H1 (cell line): Measurements from ENCODE around the gene ALK. TPM values are rescaled to one million over a fixed set of nuclear protein-coding genes. Genes with fewer than 3 reads are reported as not detected.

ENCODE experiments used
- CTCF ChIA-PET: fragments of 300-600 bp; sonication (Branson Sonifier 250); formaldehyde crosslinking; loops from one replicate; lab custom pipeline; 2021; ENCODE audit not compliant: partially characterized antibody; lab: Charles Lee
- POLR2A ChIA-PET: fragments of 300-600 bp; sonication (Branson Sonifier 250); formaldehyde crosslinking; loops from one replicate; lab custom pipeline; 2021; ENCODE audit warnings: inconsistent platforms; ENCODE audit not compliant: partially characterized antibody; lab: Charles Lee
- DNase-seq, 2 experiments: peaks; one replicate each; pipeline versions ENCODE4 v3.0.0 to v3.0.0-alpha.2; 2010 to 2022; ENCODE audit warnings: low spot score in 2 of 2, low read depth in 1 of 2, mixed read lengths in 1 of 2
- FAIRE-seq: peaks from 2 replicates; lab custom pipeline; 2011; peaks lifted over from hg19 to GRCh38; lab: Jason Lieb, UNC
- H2AFZ ChIP-seq: 2 replicates; pipeline ENCODE4 v1.8.1; 2012; ENCODE audit warnings: low read length, inconsistent platforms
- H2AK5ac ChIP-seq: 2 replicates; pipeline ENCODE4 v1.6.1; 2013; ENCODE audit warnings: low read depth, low read length
- H2BK120ac ChIP-seq: replicated peaks from 2 replicates; pipeline ENCODE3; 2013; ENCODE audit warnings: low read depth, low read length, inconsistent platforms
- H2BK12ac ChIP-seq: 2 replicates; pipeline ENCODE4 v1.6.1; 2013; ENCODE audit warnings: low read depth, low read length
- H2BK15ac ChIP-seq: 2 replicates; pipeline ENCODE4 v1.6.1; 2013; ENCODE audit warnings: low read length
- H2BK20ac ChIP-seq: 2 replicates; pipeline ENCODE4 v1.6.1; 2013; ENCODE audit warnings: low read length
- H2BK5ac ChIP-seq: 2 replicates; pipeline ENCODE4 v1.6.1; 2013; ENCODE audit warnings: low read depth, low read length
- H3K14ac ChIP-seq: 2 replicates; pipeline ENCODE4 v1.6.1; 2013; ENCODE audit warnings: inconsistent platforms; ENCODE audit not compliant: insufficient read length
- H3K18ac ChIP-seq: 2 replicates; pipeline ENCODE4 v1.6.1; 2013; ENCODE audit warnings: low read length; ENCODE audit errors: extremely low read depth
- H3K23ac ChIP-seq: 2 replicates; pipeline ENCODE4 v1.6.1; 2013; ENCODE audit warnings: inconsistent platforms; ENCODE audit not compliant: insufficient read length
- H3K23me2 ChIP-seq: 2 replicates; pipeline ENCODE4 v1.6.1; 2013; ENCODE audit warnings: low read depth, low read length
- H3K27ac ChIP-seq: 2 replicates; pipeline ENCODE4 v1.6.1; 2011; ENCODE audit warnings: low read depth, low read length, inconsistent platforms
- H3K27me3 ChIP-seq, 4 experiments: replicated peaks in 1 of 4; 1 replicate in 1 of 4; 2 replicates in 3 of 4; pipeline versions ENCODE4 v1.6.1 to v1.8.1; 2011 to 2013; ENCODE audit warnings: low read length in 3 of 4, mild to moderate bottlenecking in 3 of 4, inconsistent platforms in 2 of 4, mixed read lengths in 2 of 4, moderate library complexity in 1 of 4; ENCODE audit not compliant: control insufficient read depth in 3 of 4, insufficient read depth in 3 of 4; ENCODE audit errors: extremely low read depth in 1 of 4
- H3K36me3 ChIP-seq, 4 experiments: 2 replicates each; pipeline versions ENCODE4 v1.6.1 to v1.8.1; 2011 to 2013; ENCODE audit warnings: mild to moderate bottlenecking in 4 of 4, low read length in 3 of 4, moderate library complexity in 2 of 4, control low read depth in 1 of 4, inconsistent platforms in 1 of 4; ENCODE audit not compliant: insufficient read depth in 4 of 4, control insufficient read depth in 2 of 4
- H3K4ac ChIP-seq: replicated peaks from 2 replicates; pipeline ENCODE3; 2013; ENCODE audit warnings: low read length, low read depth, mixed read lengths, inconsistent platforms; ENCODE audit not compliant: insufficient read length
- H3K4me1 ChIP-seq, 4 experiments: replicated peaks in 1 of 4; 1 replicate in 1 of 4; 2 replicates in 3 of 4; pipeline versions ENCODE4 v1.6.1 to v1.8.1; 2011 to 2013; ENCODE audit warnings: low read length in 3 of 4, inconsistent platforms in 2 of 4, mixed read lengths in 1 of 4; ENCODE audit not compliant: insufficient read depth in 4 of 4, control insufficient read depth in 3 of 4
- H3K4me2 ChIP-seq, 2 experiments: 2 replicates each; pipeline versions ENCODE4 v1.6.1 to v1.8.1; 2011 to 2013; ENCODE audit warnings: low read depth in 2 of 2, low read length in 2 of 2, control low read depth in 1 of 2, inconsistent platforms in 1 of 2, mild to moderate bottlenecking in 1 of 2; ENCODE audit not compliant: insufficient read depth in 1 of 2
- H3K4me3 ChIP-seq, 4 experiments: fragments of 200-600, 300-600 bp in 1 of 4; sonication (generic), shearing (Covaris generic), sonication (Bioruptor Twin) in 1 of 4; 2 replicates each; pipeline versions ENCODE4 v1.5.1 to v1.8.1; 2011 to 2016; ENCODE audit warnings: low read length in 4 of 4, low read depth in 3 of 4, control low read depth in 2 of 4, inconsistent platforms in 2 of 4, mild to moderate bottlenecking in 2 of 4, mixed read lengths in 1 of 4, moderate library complexity in 1 of 4; ENCODE audit not compliant: insufficient read depth in 2 of 4; ENCODE audit errors: extremely low read depth in 1 of 4
- H3K56ac ChIP-seq: replicated peaks from 2 replicates; pipeline ENCODE3; 2013; ENCODE audit warnings: low read depth, mild to moderate bottlenecking, mixed read lengths, low read length, inconsistent platforms; ENCODE audit not compliant: insufficient read length
- H3K79me1 ChIP-seq: 2 replicates; pipeline ENCODE4 v1.6.1; 2013; ENCODE audit warnings: low read depth, low read length, control low read depth
- H3K79me2 ChIP-seq, 2 experiments: 2 replicates each; pipeline versions ENCODE4 v1.6.1 to v1.8.1; 2012 to 2013; ENCODE audit warnings: low read length in 2 of 2, mild to moderate bottlenecking in 2 of 2, inconsistent platforms in 1 of 2; ENCODE audit not compliant: insufficient read depth in 2 of 2, control insufficient read depth in 1 of 2
- H3K9ac ChIP-seq, 4 experiments: replicated peaks in 1 of 4; 1 replicate in 1 of 4; 2 replicates in 3 of 4; pipeline versions ENCODE4 v1.6.1 to v1.8.1; 2011 to 2013; ENCODE audit warnings: low read depth in 3 of 4, low read length in 3 of 4, control low read depth in 2 of 4, mild to moderate bottlenecking in 2 of 4, moderate library complexity in 2 of 4, inconsistent platforms in 1 of 4; ENCODE audit errors: extremely low read depth in 1 of 4
- H3K9me3 ChIP-seq, 2 experiments: 2 replicates each; pipeline versions ENCODE4 v1.6.1 to v1.8.1; 2012 to 2013; ENCODE audit warnings: mild to moderate bottlenecking in 2 of 2, moderate library complexity in 2 of 2, control low read depth in 1 of 2, inconsistent platforms in 1 of 2, low read depth in 1 of 2, low read length in 1 of 2, mixed read lengths in 1 of 2; ENCODE audit not compliant: insufficient read depth in 2 of 2
- H4K20me1 ChIP-seq, 2 experiments: replicated peaks in 1 of 2; 2 replicates each; pipeline versions ENCODE3 to v1.8.1; 2011 to 2013; ENCODE audit warnings: inconsistent platforms in 2 of 2, low read length in 2 of 2, mild to moderate bottlenecking in 1 of 2; ENCODE audit not compliant: insufficient read depth in 2 of 2, control insufficient read depth in 1 of 2
- H4K5ac ChIP-seq: 2 replicates; pipeline ENCODE4 v1.6.1; 2013; ENCODE audit warnings: low read length, low read depth, mixed read lengths, inconsistent platforms; ENCODE audit not compliant: insufficient read length
- H4K8ac ChIP-seq: 2 replicates; pipeline ENCODE4 v1.8.0; 2013; ENCODE audit warnings: mild to moderate bottlenecking, moderate library complexity, low read length, inconsistent platforms; ENCODE audit not compliant: insufficient read depth; ENCODE audit errors: extremely low read depth
- H4K91ac ChIP-seq: replicated peaks from 2 replicates; pipeline ENCODE3; 2013; ENCODE audit warnings: low read length, mixed read lengths, inconsistent platforms; ENCODE audit not compliant: insufficient read length
- CREB1 ChIP-seq: IDR thresholded peaks from 2 replicates; pipeline ENCODE4 v1.6.1; 2012; ENCODE audit warnings: inconsistent platforms
- KDM5A ChIP-seq: fragments of 200-600 bp; IDR thresholded peaks from 2 replicates; pipeline ENCODE4 v1.7.1; 2012; ENCODE audit warnings: mild to moderate bottlenecking, low read length, inconsistent platforms, mixed read lengths
- RFX5 ChIP-seq: IDR thresholded peaks from 2 replicates; pipeline ENCODE4 v1.6.1; 2011; ENCODE audit warnings: low read depth, low read length, improper control_type of control experiment, borderline replicate concordance
- SP1 ChIP-seq: IDR thresholded peaks from 2 replicates; pipeline ENCODE4 v1.6.1; 2011; ENCODE audit warnings: low read depth, low read length
- TAF1 ChIP-seq: IDR thresholded peaks from 2 replicates; pipeline ENCODE4 v1.6.1; 2011; ENCODE audit warnings: mild to moderate bottlenecking, low read depth, low read length
- WGBS, 2 experiments: shearing (Covaris generic) in 1 of 2; methylation state at CpG; one replicate each; pipeline versions ENCODE4 v1.1.6 to v1.1.7; 2013 to 2015; ENCODE audit warnings: low lambda C conversion rate in 2 of 2, mixed read lengths in 2 of 2, inconsistent platforms in 1 of 2, low coverage in 1 of 2, missing lambda C conversion rate in 1 of 2; ENCODE audit not compliant: insufficient replicate concordance in 2 of 2, insufficient coverage in 1 of 2, insufficient read length in 1 of 2; ENCODE audit errors: extremely low coverage in 1 of 2, missing lambda C conversion rate in 1 of 2; 5-methylcytosine and 5-hydroxymethylcytosine counted together
- polyA plus RNA-seq, 7 experiments: library from polyadenylated mRNA; depleted of rRNA in 3 of 7; stranded (reverse) in 5 of 7; unstranded in 2 of 7; fragments of >200 nt in 5 of 7; fragments of 200-250 nt in 2 of 7; gene quantifications; 1 replicate in 5 of 7; 2 replicates in 1 of 7; 4 replicates in 1 of 7; pipeline versions ENCODE4 v1.2.1 to v1.2.3, GENCODE V29; 2011 to 2013; ENCODE audit warnings: missing spikeins in 2 of 7, mixed read lengths in 2 of 7
- total RNA-seq: library from RNA; stranded (reverse); fragmentation: NEBNext Ultra II Directional; extraction: Animal tissue kit (Norgen Biotek cat#: 25700); gene quantifications from 2 replicates; pipeline ENCODE4 v1.2.1, GENCODE V29; 2021
- TF ChIP-seq, protein P1 (sequence below): IDR thresholded peaks from 2 replicates; pipeline ENCODE4 v1.6.1; 2012; ENCODE audit warnings: low read length, inconsistent platforms

Gene ALK
- total and polyA plus RNA-seq, 2 of the 8 experiments (the other 6 are each of a cell fraction or from before 2014, with no cell fraction given): 0.02 to 0.09 TPM

GRCh38 chr2:29347774-29348461 lies 573.5 kb downstream of the ALK start:
- Histone ChIP-seq H4K5ac (no peak overlapping the region), H3K4me1 (peaks cover 0 to 4% (median 0%) of the 10 kb centered on the region in 4 experiments; a peak in 1 of 7 replicates), H2BK5ac (no peak overlapping the region), H2BK120ac (no peak overlapping the region), H3K9me3 (no peaks in the 10 kb centered on the region), H2BK15ac (no peak overlapping the region), H3K14ac (no peak overlapping the region), H3K36me3 (no peaks in the 10 kb centered on the region), H2AFZ (no peak overlapping the region), H3K23me2 (0 out of 2 replicates have a peak, but pooled peaks cover 2% of the 10 kb centered on the region), H3K4ac (no peak overlapping the region), H3K56ac (no peak overlapping the region), H3K27me3 (no peaks in the 10 kb centered on the region), H3K18ac (no peak overlapping the region), H3K4me3 (no peak overlapping the region), H2BK20ac (no peak overlapping the region), H2AK5ac (no peak overlapping the region), H3K23ac (no peak overlapping the region), H4K91ac (no peak overlapping the region), H3K9ac (no peak overlapping the region), H3K79me1 (no peaks in the 10 kb centered on the region), H2BK12ac (no peak overlapping the region), H3K4me2 (no peak overlapping the region), H3K79me2 (no peaks in the 10 kb centered on the region), H4K20me1 (no peaks in the 10 kb centered on the region), H4K8ac (no peak overlapping the region), H3K27ac (no peak overlapping the region)
- POLR2A ChIA-PET: no interaction called here
- CTCF ChIA-PET: interaction anchor here (0.5 to 1.8 kb wide), 6 partner anchors 9 to 768 kb away, joined by 3 to 7 read pairs (median 4); no protein-coding TSS in a partner anchor
- FAIRE-seq (no peak), DNase-seq (no peak)
- WGBS, 2 experiments: 94% methylated on average over 5 of the region's 5 CpGs; no CpG with 5 or more reads in 1 of the 2 experiments
- TF ChIP-seq KDM5A (no peak), SP1 (no peak), CREB1 (no peak), RFX5 (no peak), TAF1 (no peak)
- TF ChIP-seq, protein P1, sequence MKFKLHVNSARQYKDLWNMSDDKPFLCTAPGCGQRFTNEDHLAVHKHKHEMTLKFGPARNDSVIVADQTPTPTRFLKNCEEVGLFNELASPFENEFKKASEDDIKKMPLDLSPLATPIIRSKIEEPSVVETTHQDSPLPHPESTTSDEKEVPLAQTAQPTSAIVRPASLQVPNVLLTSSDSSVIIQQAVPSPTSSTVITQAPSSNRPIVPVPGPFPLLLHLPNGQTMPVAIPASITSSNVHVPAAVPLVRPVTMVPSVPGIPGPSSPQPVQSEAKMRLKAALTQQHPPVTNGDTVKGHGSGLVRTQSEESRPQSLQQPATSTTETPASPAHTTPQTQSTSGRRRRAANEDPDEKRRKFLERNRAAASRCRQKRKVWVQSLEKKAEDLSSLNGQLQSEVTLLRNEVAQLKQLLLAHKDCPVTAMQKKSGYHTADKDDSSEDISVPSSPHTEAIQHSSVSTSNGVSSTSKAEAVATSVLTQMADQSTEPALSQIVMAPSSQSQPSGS: no peak
